H4 (cell line): ENCODE measurements around the gene TPK1. TPM values are rescaled to one million over a fixed set of nuclear protein-coding genes. Genes with fewer than 3 reads are reported as not detected.
"Not testable (repeated sequence)": the region's sequence is repeated elsewhere in the genome, so short reads cannot be mapped to it uniquely, and the experiment has no call there.

Experiments used
- DNase-seq: peaks from one replicate; pipeline ENCODE4 v3.0.0-alpha.2; 2015; ENCODE audit warnings: low spot score
- total RNA-seq: library from RNA; depleted of rRNA; stranded (reverse); fragments of >200 nt; shearing (Covaris generic); gene quantifications from 2 replicates; pipeline ENCODE4 v1.2.3, GENCODE V29; 2014

Gene TPK1
- total RNA-seq, 1 experiment from 2014 or later: 6.5 TPM

DNA sequence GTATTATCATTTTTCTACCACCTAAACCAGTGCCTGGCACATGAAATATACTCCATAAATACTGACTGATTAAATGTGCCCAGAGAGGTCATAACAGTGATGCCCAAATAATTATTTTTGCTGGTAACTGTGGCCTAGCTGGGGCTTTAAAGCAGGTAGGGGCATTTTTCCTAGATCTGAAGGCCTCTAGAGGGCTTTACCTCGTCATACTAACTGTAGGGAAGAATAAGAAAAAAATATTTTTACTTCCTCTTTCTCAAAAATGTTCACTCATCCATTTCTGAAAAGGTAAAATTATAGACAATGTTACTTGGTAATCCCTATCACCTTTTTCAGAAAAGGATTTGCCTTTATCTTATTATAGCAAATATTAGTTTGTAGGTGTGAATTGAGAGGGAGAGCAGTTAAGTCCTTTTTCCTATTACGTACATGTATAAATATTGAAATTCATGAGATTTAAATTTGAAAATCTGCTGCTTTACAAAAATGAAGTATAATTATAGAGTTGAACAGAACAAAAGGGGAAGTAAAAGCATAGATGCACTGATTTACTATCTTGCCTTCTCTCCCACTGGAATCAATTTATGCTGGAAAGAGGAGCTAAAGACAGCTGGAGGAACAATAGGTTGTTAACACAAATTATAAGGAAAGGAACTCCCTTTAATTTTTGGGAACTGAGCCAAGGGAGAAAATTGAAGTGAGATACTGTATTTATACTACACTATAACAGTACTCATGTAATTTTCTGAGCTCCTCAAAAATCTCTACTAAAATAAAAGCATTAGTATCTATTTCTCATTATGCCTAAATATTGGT lies 360.8 kb downstream of the TPK1 start:
- DNase-seq: no peak

- no peak for DNase-seq
These were observed 361.5 kb downstream of the TPK1 start for GRCh38 chr7:144474363-144474762.

GRCh38 chr7:144473908-144474307 lies 361.9 kb downstream of the TPK1 start:
- no peak for DNase-seq

- no peak for DNase-seq
These were observed 365.8 kb downstream of the TPK1 start for GRCh38 chr7:144470078-144470477.

GRCh38 chr7:144468990-144469732 lies 366.7 kb downstream of the TPK1 start:
- no peak for DNase-seq

GRCh38 chr7:144459635-144460034 lies 376.2 kb downstream of the TPK1 start:
- DNase-seq: no peak

DNA sequence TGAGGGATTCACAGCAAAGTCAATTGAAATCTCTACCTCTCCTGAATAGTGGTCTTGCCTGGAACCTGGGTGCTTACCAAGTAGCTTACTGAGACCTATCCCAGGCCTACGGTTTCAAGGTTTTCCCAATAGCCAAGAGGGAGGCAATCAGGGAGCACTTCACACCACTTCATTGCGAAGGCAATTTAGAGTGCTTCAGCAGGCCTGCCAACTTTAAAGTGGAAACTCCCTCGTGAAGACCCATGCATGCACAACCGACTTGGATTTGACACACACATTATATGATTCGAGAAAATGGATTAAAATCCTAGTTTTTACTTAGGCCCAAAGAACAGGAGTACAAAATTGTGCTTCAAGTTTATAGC lies 380.8 kb downstream of the TPK1 start:
- DNase-seq: no peak

- no peak for DNase-seq
These were observed 381.4 kb downstream of the TPK1 start for GRCh38 chr7:144454256-144455039.

DNA sequence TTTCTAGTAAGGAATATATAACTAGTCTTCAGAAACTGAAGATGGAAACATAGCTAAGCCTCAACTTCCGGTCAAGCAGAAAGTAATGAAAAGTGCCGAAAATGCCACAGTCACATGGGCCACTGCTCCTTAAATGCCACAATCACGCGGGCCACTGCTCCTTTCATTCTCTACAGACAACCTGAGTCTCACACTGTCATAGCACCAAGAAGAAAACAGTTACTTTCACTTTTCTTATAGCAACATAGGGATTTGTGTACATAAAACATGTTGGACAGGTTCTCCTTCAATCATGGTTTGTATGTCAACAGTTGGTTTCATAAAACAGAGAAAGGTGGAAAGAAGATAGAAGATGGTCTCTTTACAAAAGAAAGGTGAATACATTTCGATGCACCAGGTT lies 383.8 kb downstream of the TPK1 start:
- peak; percentile 12 for DNase-seq

GRCh38 chr7:144445590-144445989 lies 390.3 kb downstream of the TPK1 start:
- no peak for DNase-seq

GRCh38 chr7:144439717-144440205 lies 396.1 kb downstream of the TPK1 start:
- no peak for DNase-seq

DNA sequence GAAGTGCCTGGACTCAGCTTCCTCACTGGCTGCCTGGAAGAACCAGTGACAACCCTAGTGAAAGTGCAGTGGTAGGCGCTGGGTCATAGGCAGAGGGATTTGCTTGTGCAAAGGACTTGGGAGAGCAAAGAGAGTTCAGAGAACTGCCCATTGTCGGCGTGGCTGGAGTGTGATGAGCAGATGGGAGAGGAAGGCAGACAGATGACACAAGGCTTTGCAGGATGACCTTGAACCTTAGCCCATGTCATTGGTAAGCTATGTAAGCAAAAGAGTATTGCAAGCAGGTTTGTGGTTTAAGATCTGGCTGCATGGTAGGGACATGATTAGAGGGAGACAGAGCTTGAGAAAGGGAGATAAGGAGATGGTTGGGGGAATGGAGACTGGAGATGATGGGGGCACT lies 397.1 kb downstream of the TPK1 start:
- no peak for DNase-seq

DNA sequence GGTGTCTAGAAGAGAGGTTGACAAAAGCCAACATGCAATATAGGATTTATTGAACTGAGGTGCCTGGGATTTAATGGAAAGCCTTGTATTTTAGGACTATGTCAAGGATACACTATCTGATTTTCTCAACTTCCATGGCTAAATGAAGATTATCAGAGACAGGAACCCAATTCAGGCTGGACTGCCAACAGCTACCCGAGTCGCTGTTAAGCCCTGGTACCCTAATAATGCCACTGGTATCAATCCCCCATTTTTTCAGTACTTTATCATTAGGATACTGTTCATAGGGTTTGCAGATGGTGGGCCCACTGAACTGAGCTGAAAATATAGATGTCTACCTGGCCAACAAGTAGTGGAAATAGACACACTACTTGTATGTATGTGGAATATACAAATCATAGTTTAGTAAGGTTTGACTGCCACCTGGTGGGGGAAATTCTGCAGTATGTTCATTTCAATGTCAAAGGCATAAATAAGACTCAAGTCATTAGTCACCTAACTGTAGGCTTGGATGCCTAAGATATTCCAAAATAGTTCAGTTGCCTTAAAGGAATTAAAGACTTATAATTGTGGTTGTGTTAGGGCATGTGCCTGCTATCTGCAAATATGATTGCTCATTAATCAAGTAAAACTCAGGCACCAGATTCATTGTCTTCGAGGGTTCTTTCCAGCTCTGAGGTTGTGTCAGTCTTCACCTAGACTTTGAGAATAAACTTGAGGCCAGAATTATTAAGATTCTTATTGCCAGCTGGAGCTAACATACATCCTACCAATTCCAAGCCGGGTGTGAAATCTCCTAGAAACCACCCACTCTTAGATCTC lies 398.3 kb downstream of the TPK1 start:
- DNase-seq: peak; percentile 44

DNA sequence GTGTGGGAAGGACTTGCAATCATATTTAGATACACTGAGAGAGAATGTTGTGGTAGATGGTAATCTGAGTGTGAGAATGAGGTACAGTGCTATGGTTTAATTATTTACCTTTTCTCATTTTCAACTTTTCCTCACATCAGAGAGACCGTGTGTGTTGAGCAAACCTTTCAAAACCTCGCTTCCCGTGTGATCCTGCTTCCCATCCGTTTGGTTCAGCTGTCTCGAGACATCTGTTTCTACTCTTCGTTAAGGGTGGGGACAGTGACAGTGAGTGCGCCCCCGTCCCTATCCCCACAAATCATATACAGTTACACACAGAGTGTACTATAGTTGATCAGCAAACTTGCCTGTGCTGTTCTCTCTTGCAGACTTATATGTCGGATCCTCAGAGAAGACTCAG lies 399.4 kb downstream of the TPK1 start:
- no peak for DNase-seq

DNA sequence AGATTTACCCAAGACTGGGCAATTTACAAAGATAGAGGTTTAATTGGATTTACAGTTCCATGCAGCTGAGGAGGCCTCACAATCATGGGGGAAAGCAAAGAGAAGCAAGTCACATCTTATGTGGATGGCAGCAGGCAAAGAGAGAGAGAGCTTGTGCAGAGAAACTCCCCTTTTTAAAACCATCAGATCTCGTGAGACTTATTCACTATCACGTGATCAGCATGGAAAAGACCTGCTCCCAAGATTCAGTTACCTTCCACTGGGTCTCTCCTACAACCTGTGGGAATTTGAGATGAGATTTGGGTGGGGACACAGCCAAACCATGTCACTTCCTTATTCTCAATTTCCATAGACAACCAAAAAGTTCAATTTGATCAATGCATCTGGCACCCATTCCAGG lies 407.4 kb downstream of the TPK1 start:
- no peak for DNase-seq

GRCh38 chr7:144427539-144427938 lies 408.3 kb downstream of the TPK1 start:
- not testable (repeated sequence) for DNase-seq

GRCh38 chr7:144418931-144419330 lies 416.9 kb downstream of the TPK1 start:
- not testable (repeated sequence) for DNase-seq

DNA sequence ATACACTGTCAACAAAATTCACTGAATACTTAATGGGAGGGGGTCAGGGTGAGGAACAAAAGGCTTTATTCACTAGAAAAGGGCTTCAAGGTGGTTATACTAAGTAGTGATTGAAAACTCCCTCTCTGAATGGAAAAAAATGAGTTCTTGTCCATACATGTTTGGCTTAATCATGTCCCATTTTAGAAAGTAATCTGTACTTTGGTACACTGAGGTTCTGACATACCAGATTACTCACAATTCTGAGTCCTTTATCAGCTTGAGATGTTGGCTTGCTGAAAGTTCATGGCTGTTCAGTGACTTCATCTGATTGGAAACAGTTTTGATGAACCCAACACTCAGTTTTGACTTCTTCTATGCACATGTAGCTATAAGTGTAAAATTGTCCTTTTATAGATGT lies 419.5 kb downstream of the TPK1 start:
- no peak for DNase-seq

- DNase-seq: no peak
These were observed 420.0 kb downstream of the TPK1 start for GRCh38 chr7:144415858-144416257.

DNA sequence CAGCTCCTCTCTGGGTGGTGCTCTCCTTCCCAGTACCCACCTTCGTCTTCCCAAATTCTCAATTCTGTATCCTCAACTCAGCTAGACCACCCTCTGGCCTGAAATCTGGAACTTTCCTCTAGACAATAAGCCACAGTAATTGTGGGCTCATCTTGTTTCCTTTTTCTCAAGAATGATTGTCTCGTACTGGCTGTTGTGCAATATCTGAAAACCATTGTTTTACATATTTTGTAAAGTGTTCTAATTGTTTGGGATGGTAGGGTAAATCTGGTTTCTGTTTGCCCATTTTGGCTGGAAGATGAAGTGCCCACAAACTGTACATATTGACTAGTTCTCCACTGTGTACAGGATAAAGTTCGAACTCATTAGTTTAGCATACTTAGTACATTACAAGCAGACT lies 421.0 kb downstream of the TPK1 start:
- DNase-seq: no peak

GRCh38 chr7:144410441-144410840 lies 425.4 kb downstream of the TPK1 start:
- no peak for DNase-seq
